Fibroblast of skin of right biceps (primary cell): ENCODE measurements around the gene MUC21.
"Not testable (repeated sequence)": the region's sequence is repeated elsewhere in the genome, so short reads cannot be mapped to it uniquely, and the experiment has no call there.

Experiments
- DNase-seq: peaks from one replicate; pipeline ENCODE4 v3.0.0-alpha.2; 2013

Gene MUC21

DNA sequence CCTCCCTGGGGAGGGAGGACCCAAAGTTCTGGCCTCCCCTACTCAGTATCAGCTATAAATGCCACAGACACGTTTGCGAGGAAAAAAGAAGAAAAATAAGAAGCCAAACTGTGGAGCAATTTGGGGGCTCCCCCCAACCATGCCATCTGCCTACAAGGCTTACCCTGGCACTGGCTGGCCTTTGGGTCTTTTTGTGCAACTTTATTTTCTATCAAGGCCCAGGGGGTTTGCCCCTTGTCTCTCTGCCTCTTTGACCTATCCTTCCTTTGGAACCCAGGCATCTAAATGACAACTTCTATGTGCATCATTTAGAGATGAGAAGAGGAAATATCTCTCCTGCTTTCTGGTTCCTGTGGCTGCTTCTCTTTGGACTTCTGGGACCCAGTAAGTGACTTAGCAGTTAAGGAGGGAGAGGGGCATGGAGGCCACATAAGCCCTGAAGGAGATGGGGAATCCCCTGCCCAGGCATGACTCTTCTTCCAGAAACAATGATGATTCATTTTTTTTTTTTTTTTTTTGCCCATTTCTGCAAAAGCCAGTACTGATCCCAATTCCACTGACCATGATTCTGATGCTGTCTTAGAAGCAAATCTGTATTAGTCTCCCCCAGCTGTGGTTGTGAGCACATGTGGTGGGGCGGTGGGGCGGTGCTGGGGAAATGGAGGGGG lies 27.0 kb downstream of the MUC21 start, which contains the start of gene MUC22:
MUC22 (plus strand) TSS at position 82 of the 668 bp plus-strand sequence; CDS start at position 315, 233 bp downstream.
- peak; percentile 65 for DNase-seq

- no peak for DNase-seq
Measured at GRCh38 chr6:31011153-31011552, 27.6 kb downstream of the MUC21 start.

DNA sequence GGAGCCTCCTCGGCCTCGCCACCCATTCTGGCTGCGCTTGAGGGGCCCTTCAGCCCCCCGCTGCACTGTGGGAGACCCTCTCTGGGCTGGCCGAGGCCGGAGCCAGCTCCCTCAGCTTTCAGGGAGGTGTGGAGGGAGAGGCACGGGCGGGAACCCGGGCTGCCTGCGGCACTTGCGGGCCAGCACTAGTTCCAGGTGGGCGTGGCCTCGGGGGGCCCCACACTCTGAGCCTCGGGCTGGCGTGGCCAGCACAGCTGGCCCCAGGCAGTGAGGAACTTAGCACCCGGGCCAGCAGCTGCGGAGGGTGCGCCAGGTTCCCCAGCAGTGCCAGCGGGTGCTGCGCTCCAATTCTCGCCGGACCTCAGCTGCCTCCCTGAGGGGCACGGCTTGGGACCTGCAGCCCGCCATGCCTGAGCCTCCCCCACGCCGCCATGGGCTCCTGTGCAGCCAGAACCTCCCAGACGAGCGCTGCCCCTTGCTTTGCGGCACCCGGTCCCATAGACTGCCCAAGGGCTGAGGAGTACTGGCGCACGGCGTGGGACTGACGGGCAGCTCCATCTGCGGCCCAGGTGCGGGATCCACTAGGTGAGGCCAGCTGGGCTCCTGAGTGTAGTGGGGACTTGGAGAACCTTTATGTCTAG lies 33.3 kb downstream of the MUC21 start:
- no peak for DNase-seq

DNA sequence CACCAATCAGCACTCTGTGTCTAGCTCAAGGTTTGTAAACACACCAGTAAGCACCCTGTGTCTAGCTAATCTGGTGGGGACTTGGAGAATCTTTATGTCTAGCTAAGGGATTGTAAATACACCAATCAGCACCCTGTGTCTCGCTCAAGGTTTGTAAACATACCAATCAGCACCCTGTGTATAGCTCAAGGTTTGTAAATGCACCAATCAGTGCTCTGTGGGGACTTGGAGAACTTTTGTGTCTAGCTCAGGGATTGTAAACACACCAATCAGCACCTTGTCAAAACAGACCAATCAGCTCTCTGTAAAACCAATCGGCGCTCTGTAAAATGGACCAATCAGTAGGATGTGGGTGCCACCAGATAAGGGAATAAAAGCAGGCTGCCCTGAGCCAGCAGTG lies 33.9 kb downstream of the MUC21 start:
- DNase-seq = not testable (repeated sequence)

DNA sequence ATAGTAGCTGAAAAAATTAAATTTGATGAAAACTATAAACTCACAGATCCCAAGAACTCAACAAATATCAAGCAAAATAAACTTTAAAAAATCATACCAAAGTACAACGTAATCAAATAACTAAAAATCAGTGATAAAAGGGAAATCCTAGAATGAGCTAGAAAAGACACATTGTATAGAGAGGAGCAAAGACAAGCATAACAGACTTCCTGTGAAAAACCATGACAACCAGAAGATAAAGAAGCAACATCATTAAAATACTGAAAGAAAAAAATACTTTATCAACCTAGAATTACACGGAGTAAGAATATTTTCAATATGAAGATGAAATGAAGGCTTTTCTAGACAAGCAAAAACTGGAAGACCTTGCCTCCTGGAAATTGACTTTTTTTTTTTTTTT lies 36.5 kb downstream of the MUC21 start:
- no peak for DNase-seq

- DNase-seq = not testable (repeated sequence)
Measured at GRCh38 chr6:31020631-31021255, 37.2 kb downstream of the MUC21 start.

DNA sequence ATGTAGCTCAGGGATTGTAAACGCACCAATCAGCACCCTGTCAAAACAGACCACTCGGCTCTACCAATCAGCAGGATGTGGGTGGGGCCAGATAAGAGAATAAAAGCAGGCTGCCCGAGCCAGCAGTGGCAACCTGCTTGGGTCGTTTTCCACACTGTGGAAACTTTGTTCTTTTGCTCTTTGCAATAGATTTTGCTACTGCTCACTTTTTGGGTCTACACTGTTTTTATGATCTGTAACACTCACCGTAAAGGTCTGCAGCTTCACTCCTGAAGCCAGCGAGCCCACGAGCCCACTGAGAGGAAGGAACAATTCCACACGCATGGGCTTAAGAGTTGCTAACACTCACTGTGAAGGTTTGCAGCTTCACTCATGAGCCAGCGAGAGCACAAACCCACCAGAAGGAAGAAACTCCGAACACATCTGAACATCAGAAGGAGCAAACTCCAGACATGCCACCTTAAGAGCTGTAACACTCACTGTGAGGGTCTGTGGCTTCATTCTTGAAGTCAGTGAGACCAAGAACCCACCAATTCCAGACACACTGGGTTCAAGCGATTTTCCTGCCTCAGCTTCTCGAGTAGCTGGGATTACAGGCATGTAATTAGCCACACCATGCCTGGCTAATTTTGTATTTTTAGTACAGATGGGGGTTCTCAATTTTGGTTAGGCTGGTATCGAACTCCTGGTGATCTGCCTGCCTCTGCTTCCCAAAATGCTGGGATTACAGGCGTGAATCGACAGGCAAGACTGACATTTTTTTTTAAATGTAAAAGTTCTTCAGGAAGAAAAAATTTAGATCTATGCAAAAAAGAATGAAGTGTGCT lies 38.4 kb downstream of the MUC21 start:
- not testable (repeated sequence) for DNase-seq

GRCh38 chr6:31025595-31025994 lies 42.1 kb downstream of the MUC21 start:
- DNase-seq = no peak

- DNase-seq = no peak
Measured at GRCh38 chr6:31031095-31031494, 47.6 kb downstream of the MUC21 start.

DNA sequence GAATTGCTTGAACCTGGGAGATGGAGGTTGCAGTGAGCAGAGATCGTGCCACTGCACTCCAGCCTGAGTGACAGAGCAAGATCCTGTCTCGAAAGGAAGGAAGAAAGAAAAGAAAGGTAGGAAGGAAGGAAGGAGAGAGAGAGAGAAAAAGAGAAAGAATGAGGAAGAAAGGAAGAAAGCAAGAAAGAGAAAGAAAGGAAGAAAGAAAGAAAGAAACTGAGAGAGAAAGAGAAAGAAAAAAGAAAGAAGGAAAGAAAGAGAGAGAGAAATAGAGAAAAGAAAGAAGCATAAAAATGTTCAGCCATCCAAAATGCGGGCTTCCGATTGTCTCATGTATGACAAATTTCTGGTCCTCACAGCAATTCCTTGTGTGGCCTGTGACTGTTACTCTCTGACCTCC lies 49.6 kb downstream of the MUC21 start:
- DNase-seq = no peak

- peak; percentile 28 for DNase-seq
Measured at GRCh38 chr6:31035862-31036497, 52.5 kb downstream of the MUC21 start.

- no peak for DNase-seq
Measured at GRCh38 chr6:31037169-31037568, 53.7 kb downstream of the MUC21 start.

DNA sequence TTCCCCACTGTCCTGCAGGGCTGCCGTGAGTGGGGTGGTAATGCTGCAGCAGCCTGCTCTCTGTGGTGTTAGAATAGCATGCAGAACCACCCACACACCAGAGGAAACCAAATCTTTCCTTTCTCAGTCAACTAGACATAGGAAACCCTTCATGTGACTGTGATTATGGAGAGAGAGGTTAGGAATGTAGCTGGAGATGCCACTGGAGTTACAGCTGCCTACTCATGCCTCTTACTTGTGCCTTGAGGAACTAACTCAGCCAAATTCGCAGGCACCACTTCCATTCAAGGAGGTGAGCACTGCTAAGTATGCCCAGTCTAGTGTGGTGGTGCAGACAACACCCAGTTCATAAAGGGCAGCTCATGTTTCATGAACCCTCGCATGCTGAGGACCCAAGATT lies 54.2 kb downstream of the MUC21 start:
- peak; percentile 62 for DNase-seq

DNA sequence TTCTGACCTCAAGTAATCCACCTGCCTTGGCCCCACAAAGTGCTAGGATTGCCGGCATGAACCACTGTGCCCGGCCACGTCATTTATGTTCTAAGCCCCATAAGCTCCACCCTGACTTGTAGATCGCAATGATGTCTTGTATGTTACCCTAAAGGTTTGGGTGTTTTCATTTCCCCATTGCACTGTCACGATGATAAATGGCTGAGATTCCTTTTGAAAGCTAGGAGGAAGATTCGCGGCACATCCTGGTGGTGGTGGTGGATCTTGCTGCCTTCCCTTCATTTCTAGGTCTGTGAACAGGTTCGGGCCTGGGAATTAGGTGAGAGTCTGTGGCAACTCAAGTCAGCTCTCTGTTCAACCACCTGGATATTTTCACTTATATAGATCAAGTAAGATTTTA lies 55.0 kb downstream of the MUC21 start:
- DNase-seq = no peak
